H1 (cell line): ENCODE results near the gene CETN1. TPM values are rescaled to one million over a fixed set of nuclear protein-coding genes. Genes with fewer than 3 reads are reported as not detected.

Experiments
- NANOG ChIP-seq: IDR thresholded peaks from 2 replicates; pipeline ENCODE4 v1.6.1; 2011; ENCODE audit warnings: low read length, low read depth, mild to moderate bottlenecking, inconsistent platforms; ENCODE audit not compliant: insufficient read depth, poor library complexity, severe bottlenecking
- SAP30 ChIP-seq: fragments of 300-600 bp; sonication (generic); IDR thresholded peaks from 2 replicates; pipeline ENCODE4 v1.7.1; 2012; ENCODE audit warnings: low read length, moderate library complexity, mild to moderate bottlenecking, inconsistent platforms; ENCODE audit not compliant: insufficient read depth, insufficient replicate concordance
- TAF1 ChIP-seq: IDR thresholded peaks from 2 replicates; pipeline ENCODE4 v1.6.1; 2011; ENCODE audit warnings: mild to moderate bottlenecking, low read depth, low read length
- polyA plus RNA-seq, 7 experiments: library from polyadenylated mRNA; depleted of rRNA in 3 of 7; stranded (reverse) in 5 of 7; unstranded in 2 of 7; fragments of >200 nt in 5 of 7; fragments of 200-250 nt in 2 of 7; gene quantifications; 1 replicate in 5 of 7; 2 replicates in 1 of 7; 4 replicates in 1 of 7; pipeline versions ENCODE4 v1.2.1 to v1.2.3, GENCODE V29; 2011 to 2013; ENCODE audit warnings: missing spikeins in 2 of 7, mixed read lengths in 2 of 7
- total RNA-seq: library from RNA; stranded (reverse); fragmentation: NEBNext Ultra II Directional; extraction: Animal tissue kit (Norgen Biotek cat#: 25700); gene quantifications from 2 replicates; pipeline ENCODE4 v1.2.1, GENCODE V29; 2021
- TF ChIP-seq, protein P1 (sequence below), 3 experiments: IDR thresholded peaks; 1 replicate in 2 of 3; 2 replicates in 1 of 3; pipeline versions ENCODE4 v1.5.1 to v1.6.1; 2011; ENCODE audit warnings: low read length in 3 of 3, mild to moderate bottlenecking in 3 of 3, inconsistent platforms in 2 of 3, low read depth in 1 of 3, moderate library complexity in 1 of 3; ENCODE audit not compliant: insufficient read depth in 1 of 3; ENCODE audit errors: control extremely low read depth in 1 of 3

Gene CETN1
- total and polyA plus RNA-seq, 2 of the 8 experiments (the other 6 are each of a cell fraction or from before 2014, with no cell fraction given) = not detected

DNA sequence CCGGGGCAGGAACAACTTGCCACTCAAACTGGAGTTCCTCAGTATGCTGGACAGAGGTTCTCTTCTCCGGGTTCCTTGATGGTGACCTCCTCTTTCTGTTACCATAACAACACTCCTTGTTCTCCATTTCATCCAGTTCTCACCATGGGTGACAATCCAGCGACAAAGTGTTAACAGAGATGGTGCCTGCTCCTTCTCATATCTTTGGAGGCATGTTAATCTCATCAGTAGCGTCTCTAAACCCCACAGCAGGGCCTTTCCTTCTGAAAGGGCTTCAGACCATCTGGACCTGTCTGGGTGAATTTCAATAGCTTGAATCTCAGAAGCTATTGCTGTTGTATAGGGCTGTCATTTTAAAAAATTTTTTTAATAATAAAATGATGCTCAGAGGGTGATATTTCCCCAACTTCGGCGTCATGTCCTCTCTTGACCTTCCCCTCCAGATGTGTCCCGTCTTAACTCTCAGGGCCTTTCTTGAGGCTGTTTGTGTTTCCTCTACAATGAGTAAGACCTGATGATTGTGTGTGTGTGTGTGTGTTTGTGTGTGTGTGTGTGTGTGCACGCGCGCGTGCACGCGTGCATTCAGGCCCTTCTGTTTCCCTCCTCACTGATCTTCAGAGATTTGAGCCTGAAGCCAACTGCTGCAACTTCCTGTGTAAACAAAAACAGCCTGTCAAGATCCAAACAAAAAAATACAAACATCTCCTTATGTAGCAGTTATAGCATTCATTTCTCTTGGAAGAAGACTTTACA is 24.3 kb upstream of the CETN1 start (continued):
- no peak for TF ChIP-seq TAF1
- TF ChIP-seq SAP30 = no peak
- TF ChIP-seq, protein P1, sequence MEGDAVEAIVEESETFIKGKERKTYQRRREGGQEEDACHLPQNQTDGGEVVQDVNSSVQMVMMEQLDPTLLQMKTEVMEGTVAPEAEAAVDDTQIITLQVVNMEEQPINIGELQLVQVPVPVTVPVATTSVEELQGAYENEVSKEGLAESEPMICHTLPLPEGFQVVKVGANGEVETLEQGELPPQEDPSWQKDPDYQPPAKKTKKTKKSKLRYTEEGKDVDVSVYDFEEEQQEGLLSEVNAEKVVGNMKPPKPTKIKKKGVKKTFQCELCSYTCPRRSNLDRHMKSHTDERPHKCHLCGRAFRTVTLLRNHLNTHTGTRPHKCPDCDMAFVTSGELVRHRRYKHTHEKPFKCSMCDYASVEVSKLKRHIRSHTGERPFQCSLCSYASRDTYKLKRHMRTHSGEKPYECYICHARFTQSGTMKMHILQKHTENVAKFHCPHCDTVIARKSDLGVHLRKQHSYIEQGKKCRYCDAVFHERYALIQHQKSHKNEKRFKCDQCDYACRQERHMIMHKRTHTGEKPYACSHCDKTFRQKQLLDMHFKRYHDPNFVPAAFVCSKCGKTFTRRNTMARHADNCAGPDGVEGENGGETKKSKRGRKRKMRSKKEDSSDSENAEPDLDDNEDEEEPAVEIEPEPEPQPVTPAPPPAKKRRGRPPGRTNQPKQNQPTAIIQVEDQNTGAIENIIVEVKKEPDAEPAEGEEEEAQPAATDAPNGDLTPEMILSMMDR (IDR thresholded peaks at IDR 0.05; ENCODE audit: control extremely low read depth in 1 of 3, insufficient read depth in 1 of 3, low read depth in 1 of 3, low read length in 3 of 3) = no peak
- TF ChIP-seq NANOG = no peak
